GM19467 (cell line): ENCODE data around the gene ABHD17A.

Source experiments
- ATAC-seq: cut with Tn5 transposase; IDR thresholded peaks from one replicate; pipeline ENCODE4 v1.9.1; 2021; ENCODE audit warnings: mild to moderate bottlenecking, moderate library complexity; ENCODE audit not compliant: unreplicated experiment

ABHD17A gene

DNA sequence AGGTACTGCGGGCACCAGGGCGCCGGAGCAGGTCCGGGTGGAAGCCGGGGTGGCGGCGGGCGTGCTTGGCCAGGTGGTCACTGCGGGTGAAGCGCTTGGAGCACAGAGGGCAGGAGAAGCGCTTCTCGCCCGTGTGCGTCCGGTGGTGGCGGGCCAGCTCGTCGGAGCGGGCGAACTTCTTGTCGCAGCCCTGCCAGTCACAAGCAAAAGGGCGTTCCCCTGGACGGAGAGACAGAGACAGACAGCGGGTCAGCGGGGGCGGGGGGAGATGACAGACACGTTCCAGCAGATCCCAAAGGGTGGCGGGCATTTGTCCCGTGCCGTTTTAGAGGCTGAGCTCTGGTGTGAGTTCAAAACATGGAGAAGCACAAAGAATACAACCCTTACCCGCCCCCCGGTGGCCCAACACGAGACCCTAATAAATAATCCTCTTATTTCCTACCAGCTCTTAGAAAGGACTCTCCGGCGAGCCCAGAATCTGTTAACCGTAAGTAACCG lies 30.7 kb downstream of the ABHD17A start:
- ATAC-seq, result no peak

DNA sequence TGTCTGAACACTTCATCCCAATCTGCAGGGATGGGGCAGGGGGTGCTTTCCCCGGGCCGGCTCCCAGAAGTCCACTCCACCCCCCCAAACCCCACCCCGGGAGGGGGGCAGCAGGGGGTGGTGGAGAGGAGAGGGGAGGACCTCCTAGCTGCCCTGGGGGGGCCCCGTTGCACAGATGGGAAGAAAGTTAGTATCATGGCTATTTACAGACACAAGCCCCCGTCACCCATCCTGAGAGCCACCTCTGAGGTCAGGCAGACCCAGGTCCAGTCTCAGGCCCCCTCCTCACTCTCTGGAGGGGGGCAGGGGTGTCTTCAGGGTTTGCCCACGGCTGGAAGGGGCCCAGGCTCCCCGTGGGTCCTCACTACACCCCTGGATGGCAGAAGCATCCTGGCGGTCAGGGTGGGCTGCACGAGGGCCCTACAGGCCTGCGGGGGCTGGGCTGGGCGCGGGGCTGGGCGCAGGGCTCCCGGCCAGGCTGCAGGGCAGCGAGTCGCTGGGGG lies 31.2 kb downstream of the ABHD17A start:
- no peak for ATAC-seq

DNA sequence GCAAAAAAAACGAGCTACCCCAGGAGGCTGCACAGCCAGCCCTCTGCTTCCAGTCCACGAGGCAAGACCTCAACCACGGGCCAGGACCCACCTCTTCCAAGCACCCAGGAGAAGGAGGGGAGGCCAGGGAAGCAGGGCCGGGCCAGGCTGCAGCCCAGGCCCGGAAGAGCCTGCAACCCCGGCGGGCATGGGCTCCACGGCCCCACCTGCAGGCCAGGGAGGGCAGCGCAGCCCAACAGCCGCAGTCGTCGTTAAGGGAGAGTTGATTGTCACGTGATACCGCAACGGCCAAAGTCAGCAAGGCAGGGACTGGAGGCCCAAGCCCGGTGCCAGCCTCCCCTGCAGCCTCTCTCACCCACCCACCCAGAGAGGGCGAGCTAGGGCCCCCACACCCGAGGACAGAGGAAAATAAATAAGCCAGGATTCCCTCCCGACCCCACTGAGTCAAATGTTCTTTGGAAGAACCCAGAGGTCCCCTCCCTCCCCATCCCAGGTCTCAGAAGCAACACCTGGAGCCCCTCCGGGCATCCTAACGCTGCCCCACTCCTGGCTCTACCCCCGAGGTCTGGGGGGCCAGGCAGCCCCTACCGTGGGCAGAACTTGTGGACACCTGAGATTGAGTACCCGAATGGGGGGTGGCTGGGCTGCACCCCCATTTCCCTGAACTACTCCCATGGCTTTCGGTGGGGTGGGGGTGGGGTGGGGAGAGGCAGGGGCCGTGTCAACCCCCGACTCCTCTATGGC lies 31.8 kb downstream of the ABHD17A start:
- no peak for ATAC-seq

DNA sequence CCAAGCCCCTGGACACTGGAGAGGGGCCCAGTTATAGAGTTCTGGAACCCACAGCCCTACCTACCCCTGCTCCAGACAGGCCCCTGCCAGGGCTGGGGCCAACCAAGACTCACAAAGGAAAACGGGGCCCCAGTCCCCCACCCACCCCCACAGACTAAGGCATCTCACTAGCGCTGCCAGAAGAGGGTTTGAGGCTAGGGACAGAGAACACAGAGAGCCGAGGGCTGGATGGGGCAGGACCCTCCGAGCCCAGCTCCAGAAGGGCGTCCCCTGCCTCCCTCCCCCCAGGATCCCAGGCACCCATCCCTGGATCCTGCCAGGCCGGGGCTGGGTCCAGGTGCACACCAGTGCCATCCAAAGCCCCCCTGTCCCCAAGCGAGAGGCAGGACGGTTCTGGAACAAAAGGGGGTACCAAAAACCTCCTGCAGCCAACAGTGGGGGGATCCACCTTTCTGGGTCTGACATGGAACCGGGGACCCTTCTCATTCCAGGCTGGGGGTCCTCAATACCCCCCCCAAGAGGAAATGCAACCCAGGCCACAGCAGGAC lies 32.6 kb downstream of the ABHD17A start:
- no peak for ATAC-seq

DNA sequence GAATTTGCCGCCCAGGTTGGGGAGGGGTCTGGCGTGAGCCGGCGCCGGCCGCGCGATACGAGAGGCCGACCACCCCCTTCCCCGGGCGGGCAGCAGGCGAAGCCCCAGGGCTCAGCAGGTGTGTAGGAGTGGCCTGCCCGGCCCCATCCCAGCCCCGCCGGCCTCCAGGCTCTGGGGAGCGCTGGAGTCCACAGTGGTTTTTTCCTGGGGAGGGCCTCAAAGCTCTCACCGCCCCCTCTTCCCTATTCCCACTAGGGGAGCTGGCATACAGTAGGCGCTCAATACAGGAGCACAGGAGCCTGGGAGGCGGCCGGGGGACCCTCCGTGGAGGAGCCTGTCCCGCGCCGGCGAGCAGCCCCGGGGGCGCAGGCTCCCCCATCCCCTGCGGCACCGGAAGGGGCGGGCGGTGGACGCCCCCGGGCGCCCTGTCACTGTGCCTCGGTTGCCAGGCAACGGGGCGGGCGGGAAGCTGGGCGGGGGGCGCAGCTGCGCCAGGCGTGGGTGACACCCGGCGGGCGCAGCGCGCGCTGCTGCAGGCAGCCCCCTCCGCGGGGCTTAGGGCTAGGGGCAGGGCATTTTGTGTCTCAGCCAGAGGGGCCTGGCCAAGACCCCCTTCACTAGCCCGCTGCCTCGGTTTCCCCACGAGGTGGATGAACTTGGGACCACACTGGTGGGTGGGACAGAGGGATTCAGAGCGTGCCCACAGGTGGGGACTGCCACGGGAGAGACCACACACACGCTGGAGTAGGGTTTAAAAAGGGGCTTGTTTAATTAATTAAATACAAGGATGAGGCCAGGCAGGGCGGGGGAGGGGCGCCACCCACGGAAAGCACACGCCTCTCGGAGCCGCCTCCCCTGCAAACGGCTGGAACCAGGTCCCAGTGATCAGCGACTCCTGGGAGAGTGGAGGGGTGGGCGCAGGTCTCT lies 33.4 kb downstream of the ABHD17A start:
- ATAC-seq, result no peak

DNA sequence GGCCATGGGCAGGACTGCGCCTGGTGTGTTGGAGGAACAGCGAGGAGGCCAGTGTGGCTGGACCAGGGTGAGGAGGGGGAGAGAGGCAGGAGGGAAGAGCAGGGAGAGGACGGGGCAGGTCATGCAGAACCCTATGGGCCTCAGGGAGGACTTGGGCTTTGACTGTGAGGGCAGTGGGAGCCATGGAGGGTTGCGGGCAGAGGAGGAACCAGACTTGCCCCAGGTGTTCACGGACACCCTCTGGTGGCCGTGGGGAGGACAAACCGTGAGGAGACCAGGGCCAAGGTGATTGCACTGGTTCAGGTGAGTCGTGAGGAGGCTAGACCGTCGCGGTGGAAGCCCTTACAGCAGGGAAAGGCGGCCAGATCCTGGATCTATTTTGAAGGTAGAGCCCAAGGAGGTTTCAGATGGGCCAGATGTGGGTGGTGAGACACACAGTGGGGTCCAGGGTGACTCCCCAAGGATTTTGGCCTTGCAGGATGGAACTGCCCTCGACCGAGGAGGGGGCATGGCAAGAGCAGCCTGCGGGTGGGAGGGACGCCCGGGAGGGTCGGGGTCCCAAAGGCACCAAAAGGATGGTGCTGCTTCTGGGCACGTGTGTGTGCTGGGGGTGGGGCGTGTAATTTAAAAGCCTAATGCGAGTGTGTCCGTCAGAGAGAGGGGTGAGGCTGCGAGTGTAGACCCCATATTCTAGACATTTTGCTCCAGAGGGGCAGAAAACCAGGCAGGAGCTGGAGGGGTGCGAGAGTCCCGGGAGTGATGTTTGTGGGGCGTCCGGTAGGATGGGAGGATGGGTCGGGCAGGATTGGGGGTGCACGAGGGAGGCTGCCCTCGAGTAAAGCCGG lies 34.3 kb downstream of the ABHD17A start:
- ATAC-seq, result no peak

DNA sequence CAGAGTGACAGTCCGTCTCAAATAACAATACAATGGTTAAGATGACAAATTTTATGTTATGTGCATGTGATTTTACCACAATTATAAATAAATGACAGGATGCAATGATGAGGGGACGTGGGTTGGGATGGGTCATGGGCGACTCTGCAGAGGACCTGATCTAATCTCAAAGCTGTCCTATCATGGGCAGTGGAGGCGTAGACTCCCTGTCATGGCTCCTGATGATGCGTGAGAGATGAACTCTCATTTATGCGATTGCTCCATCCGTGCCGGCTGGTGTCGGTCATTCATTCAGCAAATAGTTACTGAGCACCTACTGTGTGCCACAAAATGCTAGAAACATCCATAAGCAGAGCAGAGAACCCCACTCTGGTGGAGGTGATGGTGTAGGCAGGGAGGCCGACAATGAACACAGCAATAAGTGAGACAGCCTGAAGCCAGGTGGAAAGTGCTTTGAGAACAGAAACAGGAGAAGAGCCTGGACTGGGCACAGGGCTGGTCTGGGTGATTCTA lies 35.4 kb downstream of the ABHD17A start:
- no peak for ATAC-seq

DNA sequence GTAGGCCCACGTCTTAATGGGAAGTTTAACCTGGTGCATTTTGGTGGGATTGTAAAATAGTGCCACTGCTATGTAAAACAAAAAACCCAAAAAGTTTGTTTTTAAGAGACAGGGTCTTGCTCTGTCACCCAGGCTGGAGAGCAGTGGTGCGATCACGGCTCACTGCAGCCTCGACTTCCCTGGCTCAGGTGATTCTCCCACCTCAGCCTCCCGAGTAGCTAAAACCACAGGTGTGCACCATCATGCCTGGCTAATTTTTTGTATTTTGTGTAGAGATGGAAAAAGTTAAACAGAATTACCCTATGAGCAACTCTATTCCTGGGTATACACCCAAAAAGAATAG lies 36.2 kb downstream of the ABHD17A start:
- ATAC-seq, result no peak

DNA sequence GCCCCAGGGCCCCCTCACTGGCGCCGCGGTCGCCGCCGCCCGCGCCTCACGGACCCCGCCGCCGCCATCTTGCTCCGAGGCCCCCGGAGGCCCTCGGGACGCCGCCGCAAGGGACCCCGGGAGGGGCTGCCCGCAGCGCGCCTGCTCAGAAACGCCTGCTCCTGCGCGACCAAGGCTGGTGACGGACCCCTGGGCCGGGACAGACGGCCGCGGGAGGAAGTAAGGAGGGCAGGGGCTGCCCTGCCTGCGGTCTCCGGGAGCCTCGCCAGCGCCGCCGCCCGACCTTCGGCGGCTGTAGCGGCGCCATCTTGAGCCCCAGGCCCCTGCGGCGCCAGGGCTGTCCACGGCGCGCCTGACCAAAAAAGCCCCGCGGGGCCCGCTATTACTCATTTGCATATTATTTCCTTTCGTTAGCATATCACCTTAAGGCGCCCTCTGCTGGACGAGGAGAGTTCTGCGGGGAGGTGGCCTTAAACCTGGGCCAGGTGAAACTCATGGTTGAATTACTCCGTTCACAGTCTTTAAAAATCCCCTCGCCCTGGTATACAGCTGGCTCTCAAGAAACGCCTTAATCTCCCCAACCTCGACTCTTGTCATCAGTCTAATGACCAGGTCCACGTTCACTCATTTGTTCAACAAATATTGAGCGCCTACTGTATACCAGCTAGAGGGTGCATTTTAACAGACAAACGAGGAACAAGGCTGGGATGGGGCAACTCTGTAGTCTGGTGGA lies 36.7 kb downstream of the ABHD17A start, which contains the start of gene REXO1:
REXO1 (minus strand) TSS at position 85 of the 733 bp plus-strand sequence. CDS start 125 bp downstream, outside the sequence.
- peak; percentile 63 for ATAC-seq

DNA sequence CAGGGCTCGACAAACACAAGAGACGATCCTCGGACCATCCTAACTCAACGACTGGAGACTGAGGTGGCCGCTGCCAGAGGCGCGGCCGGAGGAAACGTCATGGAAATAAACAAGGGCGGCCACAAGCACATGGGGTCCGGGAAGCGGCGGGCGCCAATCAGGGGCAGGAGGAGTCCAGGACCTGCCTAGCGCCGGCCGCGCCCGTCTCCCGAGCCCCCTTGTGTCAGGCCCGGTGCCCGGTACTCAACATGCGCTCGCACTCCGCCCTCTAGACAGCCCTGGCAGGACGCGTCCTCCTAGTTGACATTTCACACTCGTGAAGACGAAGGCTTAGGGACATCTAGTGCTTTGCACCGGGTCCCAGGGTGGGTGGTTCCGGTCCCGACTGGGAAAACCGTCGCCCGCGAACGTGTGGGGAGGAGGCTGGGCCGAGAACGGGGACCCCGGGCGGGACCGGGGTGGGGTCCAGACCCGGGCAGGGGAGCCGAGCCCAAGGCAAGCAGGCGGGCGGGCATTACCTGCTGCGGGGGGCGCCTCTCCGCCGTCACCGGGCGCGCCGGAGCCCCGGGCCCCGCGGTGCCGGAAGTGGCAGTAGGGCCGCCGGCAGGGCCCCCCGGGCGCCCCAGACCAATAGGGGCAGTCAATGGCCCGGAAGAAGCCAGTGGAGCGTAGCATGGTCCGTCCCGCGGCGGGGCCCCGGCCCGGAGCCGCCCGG lies 37.5 kb downstream of the ABHD17A start:
- ATAC-seq, result no peak

DNA sequence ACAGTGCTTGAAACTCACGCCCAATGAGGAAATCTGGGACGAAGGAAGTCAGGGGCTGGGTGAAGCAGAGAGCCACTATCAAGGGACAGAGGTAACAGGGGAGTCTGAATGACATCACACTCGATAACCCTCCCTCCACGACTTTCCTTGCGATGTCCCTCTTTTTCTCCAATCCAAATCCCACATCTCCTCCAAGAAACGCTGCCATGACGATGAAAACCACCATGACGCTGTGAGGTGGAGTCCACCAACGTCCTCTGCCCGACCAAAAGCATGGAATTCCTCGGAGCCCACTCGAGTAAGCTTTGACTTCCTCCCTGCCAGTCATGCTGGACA lies 38.0 kb downstream of the ABHD17A start:
- no peak for ATAC-seq

DNA sequence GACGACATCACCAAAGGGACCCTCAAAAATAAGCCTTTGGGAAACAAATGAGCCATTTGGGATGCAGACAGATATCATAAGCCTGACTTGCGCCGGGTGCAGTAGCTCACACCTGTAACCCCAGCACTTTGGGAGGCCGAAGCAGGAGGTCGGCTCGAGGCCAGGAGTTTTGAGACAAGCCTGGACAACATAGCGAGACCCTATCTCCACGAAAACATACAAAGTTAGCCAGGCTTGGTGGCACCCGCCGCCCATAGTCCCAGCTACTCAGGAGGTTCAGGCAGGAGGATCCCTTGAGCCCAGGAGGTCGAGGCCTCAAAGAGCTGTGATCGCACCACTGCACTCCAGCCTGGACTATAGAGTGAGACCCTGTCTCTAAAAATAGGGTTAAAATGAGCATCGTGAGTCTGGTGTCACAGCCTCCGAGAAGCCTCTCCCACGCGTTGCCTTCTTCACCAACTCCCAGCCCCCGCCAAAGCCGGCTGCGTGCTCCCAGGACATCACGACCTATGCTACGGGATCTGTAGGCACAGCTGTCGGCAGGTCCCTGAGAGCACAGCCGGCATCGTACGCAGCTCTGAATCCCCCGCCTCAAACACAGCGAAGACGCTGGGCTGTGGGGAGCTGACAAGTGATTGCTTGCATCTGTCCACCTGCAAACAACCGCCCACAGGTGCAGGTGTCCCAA lies 38.6 kb downstream of the ABHD17A start:
- ATAC-seq, result no peak

DNA sequence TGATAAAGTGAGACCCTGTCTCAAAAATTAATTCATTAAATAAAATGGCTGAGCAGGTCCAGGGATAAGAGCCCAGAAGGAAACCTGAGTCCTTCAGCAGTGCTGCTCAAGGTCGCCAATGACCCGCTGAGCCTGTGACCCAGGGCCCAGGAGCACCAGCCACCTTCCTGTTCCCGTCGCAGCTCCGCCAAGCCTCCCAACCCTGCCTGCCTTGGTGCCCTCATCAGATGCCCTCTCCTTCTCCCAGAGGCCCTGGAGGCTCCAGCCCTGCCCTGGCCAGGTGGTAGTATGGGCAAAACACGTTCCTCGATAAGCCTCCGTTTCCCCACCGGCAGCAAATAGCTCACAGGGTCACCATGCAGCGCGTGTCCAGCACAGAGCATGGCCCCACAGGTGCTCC lies 39.7 kb downstream of the ABHD17A start:
- ATAC-seq, result no peak

DNA sequence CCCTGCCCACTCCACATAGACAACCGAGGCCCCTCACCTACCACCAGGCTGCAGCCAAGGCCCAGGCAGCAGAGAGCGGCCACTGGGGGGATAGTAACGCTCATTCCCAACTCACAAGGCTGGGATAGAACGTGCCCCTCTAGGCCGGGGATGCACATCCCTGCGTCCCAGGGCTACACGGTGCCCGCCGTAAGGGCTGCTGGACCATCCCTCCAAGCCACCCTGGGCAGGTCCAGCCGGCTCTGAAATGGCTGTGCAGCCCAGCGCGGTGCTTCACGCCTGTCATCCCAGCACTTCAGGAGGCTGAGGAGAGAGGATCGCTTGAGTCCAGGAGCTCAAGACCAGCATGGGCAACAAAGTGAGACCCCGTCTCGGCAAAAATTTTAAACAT lies 40.2 kb downstream of the ABHD17A start:
- ATAC-seq, result no peak

DNA sequence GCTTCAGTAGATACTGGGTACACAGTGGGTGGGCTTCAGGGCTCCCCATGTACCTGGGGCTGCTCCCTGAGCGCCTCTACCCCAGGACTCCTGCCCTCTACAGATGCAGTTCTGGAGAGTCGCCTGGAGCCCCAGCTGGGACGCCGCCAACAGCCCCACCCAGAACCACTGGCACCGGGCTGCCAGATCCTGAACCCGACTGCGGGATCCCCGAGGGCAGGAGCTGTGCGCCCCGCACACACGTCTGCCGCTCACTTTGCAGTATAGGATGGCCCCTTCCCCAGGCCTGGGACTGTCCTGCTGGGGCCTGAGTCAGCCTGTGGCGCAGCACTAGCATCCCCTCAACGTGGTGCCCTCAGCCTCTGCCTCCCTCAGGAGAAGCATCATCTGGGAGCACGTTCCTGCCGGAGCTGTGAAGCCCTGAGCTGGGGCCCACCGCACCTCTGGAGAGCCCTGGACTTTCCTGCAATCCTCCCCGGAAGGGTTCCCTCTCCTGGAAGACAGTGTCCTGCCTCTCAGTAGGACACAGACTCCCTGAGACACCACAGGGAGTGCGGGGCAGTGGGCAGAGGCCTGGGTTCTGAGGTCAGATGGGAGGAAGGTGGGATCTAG lies 40.7 kb downstream of the ABHD17A start:
- ATAC-seq, result no peak

DNA sequence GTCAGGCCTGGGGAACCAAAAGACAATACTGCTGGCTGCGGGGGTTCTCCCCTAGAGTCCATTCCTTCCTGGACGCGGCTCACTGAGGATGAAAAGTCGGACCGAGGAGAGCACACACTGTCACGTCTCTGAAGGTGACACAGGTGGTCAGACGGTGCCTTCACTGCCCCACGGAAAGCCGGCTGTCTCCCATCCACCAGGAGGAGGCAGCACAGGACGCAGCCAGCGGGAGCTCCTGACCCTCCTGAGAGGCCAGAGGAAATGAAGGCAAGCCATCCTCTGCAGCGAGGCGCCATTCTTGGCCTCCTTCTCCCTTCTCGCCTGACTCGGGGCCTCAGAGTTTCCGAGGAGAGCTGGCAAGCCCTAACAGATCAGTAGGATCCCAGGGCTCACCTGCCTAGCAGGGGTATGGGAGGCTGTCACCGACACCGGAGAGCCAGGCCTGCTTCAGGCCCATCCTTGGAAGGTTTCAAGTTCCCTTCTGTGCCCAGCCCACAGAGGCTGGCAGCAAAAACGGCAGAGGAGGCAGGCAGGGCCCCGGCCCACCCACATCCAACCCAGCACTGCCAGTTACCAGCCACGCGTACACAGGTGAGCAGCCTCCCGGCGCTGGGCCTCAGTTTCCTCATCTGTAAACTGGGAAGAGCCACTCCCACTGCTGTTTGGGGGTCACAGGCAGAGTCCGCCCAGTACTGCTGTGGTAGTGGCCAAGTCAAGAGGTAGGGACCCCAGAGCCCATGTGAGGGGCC lies 41.5 kb downstream of the ABHD17A start:
- ATAC-seq, result no peak

DNA sequence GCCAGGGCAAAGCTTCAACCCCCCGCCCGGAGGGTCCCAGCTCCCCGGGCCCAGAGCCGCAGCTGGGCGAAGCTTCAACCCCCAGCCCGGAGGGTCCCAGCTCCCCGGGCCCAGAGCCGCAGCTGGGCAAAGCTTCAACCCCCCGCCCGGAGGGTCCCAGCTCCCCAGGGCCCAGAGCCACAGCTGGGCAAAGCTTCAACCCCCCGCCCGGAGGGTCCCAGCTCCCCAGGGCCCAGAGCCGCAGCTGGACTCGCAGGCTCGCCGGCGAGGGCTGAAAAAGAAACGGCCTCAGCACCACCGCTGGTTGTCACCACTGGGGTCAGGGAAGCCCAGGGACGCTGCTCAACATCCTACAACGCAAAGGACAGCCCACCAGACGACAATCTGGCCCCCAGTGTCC lies 42.2 kb downstream of the ABHD17A start:
- no peak for ATAC-seq
